ENCODE measurements around the gene OMP.

GRCh38 chr11:77093987-77094840 is 8.4 kb upstream of the OMP start:
- no peak for TF ChIP-seq CTCF (IDR thresholded peaks at IDR 0.05; ENCODE audit: poor library complexity)
- TF ChIP-seq EZH2 (IDR thresholded peaks at IDR 0.05; ENCODE audit: borderline replicate concordance): no peak
- TF ChIP-seq EZH2phosphoT487 (IDR thresholded peaks at IDR 0.05; ENCODE audit: low read depth, severe bottlenecking, unreplicated experiment): no peak
